GM12891 (cell line): ENCODE measurements around the gene UPF2.

Experiments
- PAX5 ChIP-seq: IDR thresholded peaks from 2 replicates; pipeline ENCODE4 v1.6.1; 2011; ENCODE audit warnings: low read length, moderate library complexity, mild to moderate bottlenecking; ENCODE audit not compliant: insufficient read depth, severe bottlenecking
- POLR2A ChIP-seq: IDR thresholded peaks from 2 replicates; pipeline ENCODE4 v1.6.1; 2011; ENCODE audit warnings: low read depth, low read length, control low read depth
- POLR2AphosphoS5 ChIP-seq: IDR thresholded peaks from 2 replicates; pipeline ENCODE4 v1.6.1; 2011; ENCODE audit warnings: low read depth, low read length, control low read depth
- POU2F2 ChIP-seq: IDR thresholded peaks from 2 replicates; pipeline ENCODE4 v1.6.1; 2011; ENCODE audit warnings: low read depth, mild to moderate bottlenecking, control low read depth, low read length, moderate library complexity
- SPI1 ChIP-seq: IDR thresholded peaks from 2 replicates; pipeline ENCODE4 v1.6.1; 2011; ENCODE audit warnings: low read depth, low read length, control low read depth
- TAF1 ChIP-seq: IDR thresholded peaks from 2 replicates; pipeline ENCODE4 v1.6.1; 2011; ENCODE audit warnings: low read depth, low read length, control low read depth

DNA sequence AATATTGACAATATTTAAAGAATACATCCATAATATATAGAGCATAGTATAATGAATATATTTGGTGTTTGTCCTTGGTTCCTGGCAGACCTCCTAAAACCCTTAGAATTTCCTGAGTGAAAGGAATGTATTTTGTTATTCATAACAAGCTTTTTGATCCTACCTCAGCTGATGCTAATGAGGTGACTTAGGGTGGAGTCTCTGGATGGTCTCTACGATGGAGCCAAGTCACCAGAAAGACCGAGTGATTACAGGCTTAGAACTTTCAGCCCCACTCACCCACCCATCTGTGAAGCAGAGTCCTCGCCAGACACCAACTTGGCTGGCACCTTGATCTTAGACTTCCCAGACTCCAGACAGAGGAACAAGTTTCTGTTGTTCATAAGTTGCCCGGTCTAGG is 35.9 kb downstream of the UPF2 start:
- TF ChIP-seq TAF1: no peak
- no peak for TF ChIP-seq POLR2AphosphoS5
- TF ChIP-seq SPI1: no peak
- no peak for TF ChIP-seq POLR2A
- no peak for TF ChIP-seq PAX5
- no peak for TF ChIP-seq POU2F2
